Brain pericyte (primary cell): ENCODE results near the gene METTL24.
A peak's percentile ranks its signal among the peaks of the same experiment; 100 is the strongest.
"Not testable (repeated sequence)": the region's sequence is repeated elsewhere in the genome, so short reads cannot be mapped to it uniquely, and the experiment has no call there.

Source experiments
- DNase-seq: peaks from one replicate; pipeline ENCODE4 v3.0.0-alpha.2; 2012; ENCODE audit warnings: low read depth, low spot score

METTL24 gene

DNA sequence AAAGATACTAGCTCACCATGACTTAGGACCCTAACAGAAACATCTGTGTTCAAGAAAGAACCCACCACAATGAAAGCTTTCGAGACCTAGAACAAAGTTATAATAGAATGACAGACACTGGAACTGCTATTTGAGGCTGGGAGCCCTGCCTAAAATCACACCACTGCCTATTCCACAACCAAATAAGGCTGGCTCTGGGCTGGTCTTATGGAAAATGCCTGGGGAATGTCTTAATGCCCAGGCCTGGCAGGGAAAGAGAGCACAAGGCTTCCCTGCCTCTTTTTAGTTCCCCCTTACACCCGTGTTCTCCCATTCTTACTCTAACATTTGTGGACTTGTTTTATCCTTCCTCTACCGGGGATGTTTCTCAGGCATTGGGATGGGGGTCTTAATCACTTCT, 5.6 kb upstream of the METTL24 start:
- DNase-seq: no peak

DNA sequence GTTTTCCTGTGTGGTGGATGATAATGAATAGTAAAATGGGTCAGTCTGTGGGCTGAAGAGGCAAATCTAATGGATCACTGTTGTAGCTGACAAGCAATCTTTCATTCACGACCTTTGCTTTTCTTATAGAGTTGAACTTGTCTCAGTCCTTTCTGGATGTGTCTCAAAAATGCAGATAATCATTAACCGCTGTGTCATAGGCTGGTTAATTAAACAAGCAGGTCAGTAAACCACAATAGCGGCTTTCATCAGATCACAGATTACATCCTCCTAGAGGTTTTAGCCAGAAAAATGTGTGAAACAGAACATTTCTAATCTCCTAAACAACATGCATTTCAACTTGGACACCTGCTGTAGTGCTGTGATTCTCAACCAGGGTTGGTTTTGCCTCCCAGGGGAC, 2.5 kb upstream of the METTL24 start:
- DNase-seq: no peak

DNA sequence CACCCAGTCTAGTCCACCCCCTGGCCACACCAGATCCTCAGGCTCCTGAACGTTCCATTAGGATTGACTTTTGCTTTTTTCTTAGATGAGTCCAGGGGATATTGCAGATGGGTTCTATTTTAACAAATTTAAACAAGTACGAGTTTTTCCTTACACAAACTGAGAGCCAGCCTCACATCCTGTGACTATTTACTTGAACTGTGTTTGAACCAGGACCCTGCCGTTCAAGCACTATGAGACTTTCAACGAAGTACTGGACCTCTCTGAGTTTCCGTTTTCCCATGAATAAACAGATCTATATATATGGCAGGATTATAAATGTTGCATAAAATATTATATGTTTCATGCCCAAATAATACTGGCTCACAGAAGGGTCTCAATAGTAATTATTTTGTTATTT, 1.4 kb upstream of the METTL24 start:
- peak; percentile 11 for DNase-seq

DNA sequence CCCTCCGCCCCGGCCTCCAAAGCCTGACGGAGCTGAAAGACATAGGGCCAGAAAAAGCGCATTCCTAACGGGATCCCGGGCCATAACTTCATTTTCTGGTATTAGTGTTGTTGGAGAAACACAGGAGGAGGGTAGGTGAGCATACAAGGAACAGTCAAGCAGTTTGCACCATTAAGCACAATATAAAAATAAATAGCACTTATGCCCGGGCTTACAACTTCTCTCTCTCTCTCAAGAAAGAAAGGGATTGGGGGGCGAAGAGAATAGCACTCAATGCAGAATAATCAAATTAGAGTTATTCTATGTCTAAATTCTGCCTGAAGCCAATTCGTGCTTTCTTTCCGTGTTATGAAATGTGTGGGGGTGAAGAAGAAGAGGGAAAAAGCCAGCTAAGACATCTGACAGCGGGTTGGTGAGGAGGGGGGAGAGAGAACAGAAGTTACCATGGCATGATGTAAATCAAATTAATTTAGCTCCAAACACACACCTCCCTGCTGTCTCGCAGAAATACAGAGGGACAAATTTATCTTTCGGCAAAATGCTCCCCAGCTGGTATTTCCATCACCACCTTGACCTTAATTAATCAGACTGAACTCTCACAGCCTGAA, 508 bp upstream of the METTL24 start:
- no peak for DNase-seq

DNA sequence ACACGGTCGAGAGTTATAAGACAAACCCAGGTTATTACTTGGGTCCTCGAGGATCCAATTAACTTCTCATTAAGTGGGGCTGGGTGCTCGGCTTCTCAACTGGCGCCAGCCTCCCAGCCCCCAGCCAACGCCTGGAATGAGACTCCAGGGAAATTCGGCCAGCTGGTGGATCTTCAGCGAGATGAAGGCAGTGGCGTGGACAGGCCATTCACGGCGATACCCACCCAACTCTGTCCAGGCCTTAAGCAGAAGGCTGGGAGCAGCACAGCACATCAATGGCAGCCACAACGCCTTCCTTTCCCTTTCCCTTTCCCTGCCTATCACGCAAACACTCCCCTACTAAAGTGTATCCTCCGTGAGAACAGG, 868 bp downstream of the METTL24 start:
- no peak for DNase-seq

DNA sequence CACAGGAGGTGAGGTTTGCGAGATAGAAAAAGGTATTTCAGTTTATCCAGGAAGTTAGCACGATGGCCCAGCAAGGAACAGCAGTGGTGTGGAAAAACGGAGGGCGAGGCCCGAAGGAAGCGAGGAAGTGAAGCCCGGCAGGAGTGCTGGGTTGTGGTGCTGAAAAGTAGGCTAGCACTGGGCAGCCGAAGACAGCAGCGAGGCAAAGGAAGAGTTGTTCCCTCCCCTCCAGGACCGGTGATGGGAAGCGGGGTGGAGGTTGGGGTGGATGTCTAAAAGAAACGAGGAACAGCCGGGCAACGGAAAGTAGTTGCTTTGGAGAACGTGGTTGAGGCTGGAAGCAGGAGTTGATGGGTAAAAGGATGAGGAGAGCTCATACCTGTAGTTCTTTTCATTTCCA, 1.4 kb downstream of the METTL24 start:
- no peak for DNase-seq

DNA sequence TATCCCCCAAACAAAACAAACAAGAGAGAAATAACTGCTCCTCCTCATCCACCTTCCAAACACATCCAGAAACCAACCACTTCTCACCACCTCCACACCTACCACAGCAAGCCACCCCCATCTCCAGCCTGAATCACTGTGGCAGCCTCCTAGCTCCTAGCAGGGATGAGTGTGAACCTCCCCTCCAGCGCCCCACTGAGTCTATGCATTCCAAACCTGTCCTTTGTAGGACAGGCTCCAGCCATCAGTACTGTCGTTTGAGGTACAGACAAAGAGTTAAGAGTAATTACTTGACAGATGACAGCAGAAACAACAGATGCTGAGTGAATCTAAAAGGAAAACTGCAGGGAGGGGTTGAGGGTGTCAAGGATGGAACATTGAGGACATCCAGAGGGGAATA, 2.4 kb downstream of the METTL24 start:
- no peak for DNase-seq

DNA sequence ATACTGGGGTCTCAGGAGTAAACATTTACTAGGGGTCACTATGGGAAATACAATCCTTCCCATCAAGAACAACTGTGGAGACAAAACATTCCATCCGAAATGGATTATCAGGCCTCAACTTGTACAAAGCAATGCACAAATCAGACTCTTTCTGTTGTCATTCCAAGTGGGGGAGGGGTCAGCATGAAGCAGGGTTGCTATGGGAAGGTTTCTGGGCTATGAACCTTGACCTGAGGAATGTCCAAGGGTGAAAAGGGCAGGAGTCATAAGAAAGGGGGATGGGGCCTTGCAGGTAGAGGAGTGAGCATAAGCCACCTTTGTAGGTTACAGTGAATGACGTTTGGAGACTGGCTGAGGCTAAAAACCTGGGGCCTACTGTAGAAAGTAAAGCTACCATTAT, 3.1 kb downstream of the METTL24 start:
- no peak for DNase-seq

DNA sequence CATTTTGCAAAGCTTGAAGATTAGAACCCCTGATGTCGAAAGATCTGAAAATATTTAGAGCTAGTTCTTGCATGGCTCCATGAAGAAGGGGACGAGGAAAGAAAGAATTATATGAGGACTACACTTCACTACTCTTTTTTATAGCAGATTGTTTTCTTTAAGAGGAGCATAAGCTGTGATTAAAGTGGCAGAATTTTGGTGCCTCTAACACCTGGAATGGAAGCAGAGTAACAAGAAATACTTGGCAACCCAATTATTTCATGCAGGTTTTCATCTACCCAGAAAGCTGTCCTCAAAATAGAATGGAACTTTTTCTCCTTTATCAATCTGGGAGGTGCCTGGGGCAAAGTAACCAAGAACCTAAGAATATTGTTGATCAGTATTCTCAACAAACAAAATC, 4.0 kb downstream of the METTL24 start:
- DNase-seq: no peak

DNA sequence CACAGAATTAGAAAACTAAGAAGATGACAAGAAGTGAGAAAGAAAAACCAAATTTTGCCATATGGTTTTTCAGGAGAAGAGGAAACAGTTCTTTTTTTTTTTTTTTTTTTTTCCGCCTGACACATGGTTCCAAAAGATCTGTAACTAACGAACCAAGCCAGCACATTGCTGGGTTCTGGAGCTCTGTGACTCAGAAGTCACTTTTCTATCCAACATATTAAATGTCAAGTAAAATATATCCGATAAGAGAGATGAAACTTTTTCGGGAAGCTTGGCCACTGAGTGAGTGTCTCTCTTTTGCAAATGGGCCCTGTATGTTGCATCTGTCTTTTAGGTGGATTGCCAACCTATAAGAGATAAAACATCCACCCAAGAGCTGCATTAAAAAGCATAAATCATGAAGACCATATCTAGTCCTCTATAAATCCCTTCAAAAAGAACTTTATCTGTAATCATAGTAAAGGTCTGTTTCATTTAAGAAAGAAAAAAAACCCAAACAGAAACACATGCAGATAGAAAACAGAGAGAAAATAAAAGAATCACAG, 4.6 kb downstream of the METTL24 start:
- DNase-seq: no peak

DNA sequence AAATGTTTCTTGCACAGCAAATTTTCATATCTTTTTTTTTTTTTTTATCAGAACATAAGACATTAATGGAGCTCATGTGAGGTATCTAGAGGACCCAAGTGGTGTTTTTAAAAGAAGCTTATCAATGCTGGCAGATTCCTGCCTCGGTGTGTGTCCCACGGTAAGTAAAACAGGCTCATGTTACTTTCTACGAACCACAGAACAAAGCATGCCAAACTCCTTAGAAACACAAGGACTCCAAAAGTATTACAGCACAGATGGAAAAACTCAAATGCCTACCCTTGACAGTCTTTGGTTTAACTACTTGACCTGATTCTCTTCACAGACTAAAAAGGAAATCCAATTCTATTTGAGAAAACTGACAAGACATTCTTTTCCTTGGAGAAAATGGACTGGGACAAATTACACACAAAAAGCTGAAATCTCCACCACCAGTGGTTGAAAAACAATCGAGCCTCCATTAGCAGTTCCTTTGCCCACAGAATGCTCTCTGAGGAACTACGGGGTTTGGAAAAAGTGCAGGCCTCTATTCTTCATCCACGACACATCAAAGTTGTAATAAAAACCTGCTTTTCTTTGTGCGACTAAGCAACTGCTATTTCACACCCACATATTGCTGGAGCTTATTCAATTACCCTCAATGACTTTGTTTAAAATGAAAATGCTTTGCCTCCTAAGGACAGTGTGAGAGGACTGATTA, 5.4 kb downstream of the METTL24 start:
- DNase-seq: no peak

DNA sequence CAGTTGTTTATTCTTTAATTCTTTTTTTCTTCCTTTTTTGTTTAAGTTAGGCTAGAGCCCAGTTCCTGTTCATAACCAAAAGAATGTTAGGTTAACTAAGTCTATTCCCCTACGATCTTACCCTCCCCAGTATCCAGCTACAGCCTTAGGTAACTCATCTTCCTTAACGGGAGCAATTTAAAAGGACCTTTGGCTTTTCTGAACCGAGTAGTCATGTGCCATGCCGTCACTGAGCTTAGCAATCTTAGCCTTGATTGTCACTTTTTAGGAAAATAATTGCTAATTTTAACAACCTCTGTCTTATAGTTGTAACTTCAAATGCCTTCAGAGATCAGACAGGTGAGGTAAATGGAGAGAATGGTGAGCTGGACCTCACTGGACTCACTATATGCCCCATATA, 6.2 kb downstream of the METTL24 start:
- no peak for DNase-seq

DNA sequence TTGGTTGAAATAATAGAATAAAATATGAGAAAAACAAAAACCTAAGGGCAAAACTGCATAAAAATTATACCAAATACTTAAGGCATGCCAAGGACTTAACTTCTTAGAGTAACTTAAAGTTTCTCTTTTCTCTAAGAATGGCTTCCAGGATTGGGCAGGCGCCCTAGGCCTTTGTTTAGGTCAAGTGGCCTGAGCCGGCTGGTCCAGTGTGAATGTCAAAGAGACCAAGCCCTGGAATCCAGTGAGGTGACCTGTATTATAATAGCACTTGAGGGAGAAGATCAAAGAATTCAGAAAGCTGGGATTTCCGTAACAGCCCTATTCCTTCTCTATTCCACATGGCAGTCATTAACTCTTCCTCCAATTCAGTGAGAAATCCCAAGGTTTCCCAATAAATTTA, 6.6 kb downstream of the METTL24 start:
- no peak for DNase-seq

DNA sequence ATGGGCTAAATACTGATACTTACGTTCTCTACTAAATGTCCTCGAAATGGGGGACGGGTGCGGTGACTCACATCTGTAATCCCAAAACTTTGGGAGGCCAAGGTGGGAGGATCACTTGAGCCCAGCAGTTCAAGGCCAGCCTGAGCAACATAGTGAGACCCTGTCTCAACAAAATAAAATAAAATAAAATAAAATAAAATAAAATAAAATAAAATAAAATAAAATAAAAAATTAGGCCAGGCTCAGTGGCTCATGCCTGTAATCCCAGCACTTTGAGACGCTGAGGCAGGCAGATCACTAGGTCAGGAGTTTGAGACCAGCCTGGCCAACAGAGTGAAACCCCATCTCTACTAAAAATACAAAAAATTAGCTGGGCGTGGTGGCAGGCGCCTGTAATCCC, 7.6 kb downstream of the METTL24 start:
- DNase-seq: not testable (repeated sequence)

DNA sequence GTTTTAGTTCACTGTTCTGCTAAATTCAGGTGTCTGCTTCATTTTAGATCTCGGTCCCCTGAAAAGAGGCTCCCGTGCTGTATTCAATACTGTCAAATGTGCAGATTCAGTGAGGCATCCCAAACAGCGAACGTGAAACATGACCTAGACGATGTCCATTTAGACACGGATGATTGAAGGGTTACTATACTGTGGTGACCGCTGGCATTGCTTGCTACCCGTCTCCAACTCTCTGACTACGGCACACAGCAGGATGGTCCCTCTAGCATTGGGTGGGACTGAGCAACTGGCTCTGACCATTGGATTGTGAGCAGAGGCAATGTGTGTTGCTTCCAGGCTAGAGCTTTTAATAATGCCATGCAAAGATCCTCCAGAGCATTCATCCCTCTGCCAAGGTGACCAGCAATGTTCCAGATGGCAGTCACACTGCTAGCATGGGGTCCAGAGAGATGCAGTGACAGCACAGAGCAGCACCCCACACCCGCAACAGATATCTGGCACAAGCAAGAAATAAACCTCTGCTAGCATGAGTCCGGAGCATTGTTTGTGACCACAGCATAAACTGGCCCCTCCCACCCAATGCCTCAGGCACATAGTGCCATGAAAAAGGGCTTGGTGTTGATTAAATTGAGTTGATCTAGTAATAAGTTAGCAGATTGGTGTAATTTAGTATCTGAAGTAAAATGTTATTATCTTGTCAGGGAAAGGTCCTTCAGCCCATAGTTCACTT, 9.0 kb downstream of the METTL24 start:
- DNase-seq: no peak

DNA sequence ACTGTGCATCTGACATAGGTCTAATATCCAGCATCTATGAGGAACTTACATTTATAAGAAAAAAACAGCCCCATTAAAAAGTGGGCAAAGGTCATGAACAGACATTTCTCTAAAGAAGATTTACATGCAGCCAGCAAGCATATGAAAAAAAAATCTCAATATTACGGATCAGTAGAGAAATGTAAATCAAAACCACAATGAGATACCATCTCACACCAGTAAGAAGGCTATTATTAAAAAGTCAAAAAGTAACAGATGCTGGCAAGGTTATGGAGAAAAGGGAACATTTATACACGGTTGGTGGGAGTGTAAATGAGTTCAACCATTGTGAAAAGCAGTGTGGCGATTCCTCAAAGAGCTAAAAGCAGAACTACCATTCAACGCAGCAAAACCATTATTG, 13.1 kb downstream of the METTL24 start:
- DNase-seq: no peak

DNA sequence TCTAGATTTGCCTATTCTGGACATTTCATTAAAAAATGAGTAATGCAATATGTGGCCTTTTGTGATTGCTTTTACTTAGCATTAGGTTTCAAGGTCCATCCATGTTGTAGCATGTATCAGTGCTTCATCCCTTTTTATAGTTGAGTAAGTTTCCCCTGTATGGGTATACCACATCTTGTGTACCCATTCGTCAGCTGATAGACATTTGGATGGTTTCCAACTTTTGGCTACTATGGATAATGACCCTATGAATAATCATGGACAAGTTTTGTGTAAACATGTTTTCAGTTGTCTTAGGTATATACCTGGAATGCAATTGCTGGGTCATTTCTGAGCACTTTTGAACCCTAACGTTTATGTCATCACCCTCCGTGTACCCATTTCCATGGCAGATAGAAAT, 15.4 kb downstream of the METTL24 start:
- DNase-seq: no peak

DNA sequence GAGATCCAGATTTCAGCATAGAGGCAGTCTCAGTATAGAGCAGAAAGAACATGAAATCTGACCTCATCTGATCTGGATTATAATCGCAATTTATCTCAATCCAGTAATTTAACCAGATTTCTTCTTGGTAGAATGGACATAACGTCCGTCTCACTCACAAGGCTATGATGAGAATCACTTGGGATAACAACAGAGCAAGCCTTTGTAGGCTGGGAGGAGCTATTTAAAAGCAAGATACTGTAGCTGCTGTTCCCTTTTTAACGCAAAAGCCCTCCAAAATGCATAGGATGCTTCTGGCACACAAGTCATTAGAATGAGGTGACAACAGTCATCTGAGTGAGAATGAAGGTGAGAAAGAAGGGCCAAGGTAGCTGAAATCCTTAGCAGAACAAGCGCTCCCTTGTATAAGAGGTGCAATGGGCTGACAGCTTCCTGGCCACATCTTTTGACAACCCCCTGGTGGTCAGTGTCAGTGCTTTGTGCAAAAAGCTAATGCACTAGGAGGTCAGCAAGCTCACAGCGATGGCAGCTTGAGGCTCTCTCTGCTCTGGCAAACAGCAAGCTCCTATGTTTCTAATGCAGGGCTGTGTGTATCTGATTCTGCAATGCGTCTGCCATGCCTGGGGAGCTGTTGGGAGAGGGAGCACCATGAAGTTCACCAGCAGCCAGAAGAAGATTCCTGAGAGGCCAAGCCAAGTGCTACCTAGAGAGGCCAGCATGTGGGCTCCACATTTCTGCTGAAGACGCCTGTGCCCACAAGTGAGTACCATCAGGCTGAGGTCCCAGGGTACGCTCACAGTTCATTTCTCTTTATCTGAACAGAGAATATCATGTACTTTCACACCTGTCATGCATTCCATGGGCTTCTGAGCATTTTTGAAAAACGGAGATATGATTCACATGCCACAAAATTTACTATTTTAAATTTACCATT, 16.2 kb downstream of the METTL24 start:
- DNase-seq: no peak

DNA sequence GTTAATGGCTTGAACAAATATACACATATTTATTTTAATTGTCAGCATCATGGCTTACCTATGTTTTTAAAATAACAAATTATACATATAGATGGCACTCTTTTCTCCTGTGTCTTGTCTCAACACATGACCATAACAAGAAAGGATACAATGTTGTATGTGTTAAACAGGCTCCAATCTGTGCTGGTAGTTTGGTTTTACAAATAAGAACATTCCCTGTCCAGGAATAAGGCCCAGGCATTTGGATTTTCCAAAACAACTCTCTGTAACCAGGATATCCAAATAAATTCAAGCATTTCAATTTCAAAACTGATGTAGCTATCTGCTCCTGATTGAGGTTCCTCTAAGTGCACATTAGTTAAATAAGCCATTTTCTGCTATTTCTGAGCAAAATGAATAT, 17.1 kb downstream of the METTL24 start:
- DNase-seq: no peak

DNA sequence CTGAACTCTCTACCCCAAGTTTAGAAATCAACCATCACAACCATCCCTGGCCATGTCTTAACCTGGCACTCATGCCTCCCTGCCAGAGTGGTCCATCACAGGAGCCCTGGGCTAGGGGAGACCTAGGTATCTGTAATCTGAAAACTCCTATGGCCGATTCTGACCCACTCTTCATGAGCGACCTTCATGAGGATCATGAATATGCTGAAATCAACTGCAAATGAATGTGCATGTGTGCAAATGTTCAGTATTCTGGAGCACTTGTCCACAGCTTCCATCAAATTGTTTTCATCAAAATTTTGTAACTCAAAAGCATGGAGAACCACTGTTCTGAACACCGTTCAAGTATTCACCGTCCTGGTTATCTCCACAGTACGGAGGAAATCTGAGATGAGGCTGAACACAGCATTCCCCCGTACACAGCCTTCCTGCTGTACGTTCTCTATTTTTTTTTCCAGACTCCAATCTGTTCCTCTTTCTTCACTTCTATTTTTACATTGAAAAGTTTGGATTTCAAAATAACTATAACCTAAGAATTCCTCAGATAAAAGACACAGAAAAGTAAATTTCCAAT, 17.7 kb downstream of the METTL24 start:
- no peak for DNase-seq

DNA sequence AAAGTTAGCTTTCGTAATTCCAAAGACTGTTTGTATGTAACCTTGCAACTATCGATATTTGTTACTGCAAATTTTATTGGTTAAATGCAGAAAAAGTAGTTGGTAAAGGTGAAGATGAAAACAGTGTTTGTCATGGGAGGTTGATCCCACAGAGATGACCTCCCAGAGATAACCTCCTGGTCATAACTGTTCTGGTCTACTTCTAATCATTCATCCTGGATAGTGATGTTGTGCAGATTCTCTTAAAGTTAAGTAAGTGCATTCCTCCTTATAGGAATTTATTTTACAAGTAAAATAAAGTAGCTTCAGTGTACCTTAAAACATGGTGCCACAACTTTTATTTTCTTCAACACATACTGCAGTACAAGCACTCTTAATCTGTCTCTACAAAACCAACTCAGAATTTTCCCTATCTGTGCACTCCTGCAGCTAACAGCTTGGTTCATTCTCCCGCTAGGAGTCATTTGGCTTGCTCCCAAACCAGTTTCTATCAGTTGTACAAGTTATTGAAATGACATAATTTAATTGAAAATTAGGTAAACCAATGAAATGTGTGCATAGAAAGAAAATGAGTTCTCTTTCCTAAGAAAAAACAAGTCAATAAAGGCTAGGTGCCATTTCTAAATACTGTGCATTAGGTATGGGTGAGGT, 19.2 kb downstream of the METTL24 start:
- DNase-seq: no peak
